PC-9 (cell line): ENCODE data around the gene NUTM1. TPM values are rescaled to one million over a fixed set of nuclear protein-coding genes. Genes with fewer than 3 reads are reported as not detected.

ENCODE experiments used
- BruUV-seq: library from RNA; stranded (reverse); fragments of 400-500 nt; replicated peaks from 2 replicates; lab custom pipeline; 2021; lab: Mats Ljungman, UMichigan
- CTCF ChIA-PET: fragments of 300-600 bp; sonication (Branson Sonifier 250); formaldehyde crosslinking; loops from one replicate; lab custom pipeline; 2022; ENCODE audit warnings: antibody characterized with exemption; lab: Charles Lee
- POLR2A ChIA-PET: fragments of 300-600 bp; sonication (Branson Sonifier 250); formaldehyde crosslinking; loops from one replicate; lab custom pipeline; 2022; ENCODE audit warnings: antibody characterized with exemption; ENCODE audit not compliant: unreplicated experiment; lab: Charles Lee
- DNase-seq, 2 experiments: peaks; one replicate each; pipeline versions ENCODE4 v3.0.0 to v3.0.0-alpha.2; 2015 to 2022; ENCODE audit warnings: mixed read lengths in 1 of 2
- H2AFZ ChIP-seq: fragments of 200-600 bp; sonication (generic); 2 replicates; pipeline ENCODE4 v1.8.1; 2017; ENCODE audit warnings: antibody characterized with exemption
- H3F3A ChIP-seq: fragments of 200-600 bp; sonication (generic); 2 replicates; pipeline ENCODE4 v1.8.1; 2017; ENCODE audit warnings: antibody characterized with exemption, mild to moderate bottlenecking, low read depth; ENCODE audit not compliant: insufficient read depth
- H3K27ac ChIP-seq: fragments of 200-600 bp; sonication (generic); 2 replicates; pipeline ENCODE4 v1.6.1; 2016; ENCODE audit warnings: mixed run types
- H3K27me3 ChIP-seq: fragments of 200-600 bp; sonication (generic); 2 replicates; pipeline ENCODE4 v1.6.1; 2016; ENCODE audit warnings: low read depth, mixed run types; ENCODE audit not compliant: insufficient read depth
- H3K36me3 ChIP-seq: fragments of 200-600 bp; sonication (generic); 2 replicates; pipeline ENCODE4 v1.6.1; 2016; ENCODE audit warnings: low read depth, mixed run types
- H3K4me1 ChIP-seq: fragments of 200-600 bp; sonication (generic); replicated peaks from 2 replicates; pipeline ENCODE4 v1.6.1; 2016; ENCODE audit warnings: mixed run types; ENCODE audit not compliant: insufficient read depth
- H3K4me2 ChIP-seq: fragments of 200-600 bp; sonication (generic); 2 replicates; pipeline ENCODE4 v1.6.1; 2017; ENCODE audit warnings: mixed run types
- H3K4me3 ChIP-seq: fragments of 200-600 bp; sonication (generic); 2 replicates; pipeline ENCODE4 v1.6.1; 2016; ENCODE audit warnings: mixed run types
- H3K79me2 ChIP-seq: fragments of 200-600 bp; sonication (generic); 2 replicates; pipeline ENCODE4 v1.6.1; 2017; ENCODE audit warnings: low read depth, mixed run types
- H3K9me2 ChIP-seq: fragments of 200-600 bp; sonication (generic); 2 replicates; pipeline ENCODE4 v1.8.1; 2017; ENCODE audit warnings: mild to moderate bottlenecking; ENCODE audit not compliant: insufficient read depth
- H3K9me3 ChIP-seq: fragments of 200-600 bp; sonication (generic); 2 replicates; pipeline ENCODE4 v1.8.1; 2016; ENCODE audit warnings: low read depth; ENCODE audit not compliant: insufficient read depth
- H4K20me1 ChIP-seq: fragments of 200-600 bp; sonication (generic); 2 replicates; pipeline ENCODE4 v1.8.1; 2017; ENCODE audit not compliant: insufficient read depth
- EZH2 ChIP-seq: fragments of 200-600 bp; sonication (generic); IDR thresholded peaks from 2 replicates; pipeline ENCODE4 v1.8.0; 2017; ENCODE audit warnings: antibody characterized with exemption, low read depth
- intact Hi-C: fragments of 100-400 bp; cut with micrococcal nuclease; formaldehyde crosslinking; loops from one replicate; pipeline ENCODE4 v1.10.0; 2022; ENCODE audit not compliant: unreplicated experiment
- total RNA-seq: library from RNA; stranded (reverse); gene quantifications from 2 replicates; pipeline ENCODE4 v1.2.3, GENCODE V29; 2021
- TF ChIP-seq, protein P1 (sequence below): fragments of 200-600 bp; sonication (generic); conservative IDR thresholded peaks from 2 replicates; pipeline ENCODE4 v1.6.1; 2017; ENCODE audit warnings: mixed run types, antibody characterized with exemption, mild to moderate bottlenecking, moderate library complexity

The NUTM1 gene
- total RNA-seq, 1 experiment from 2014 or later, result not detected

DNA sequence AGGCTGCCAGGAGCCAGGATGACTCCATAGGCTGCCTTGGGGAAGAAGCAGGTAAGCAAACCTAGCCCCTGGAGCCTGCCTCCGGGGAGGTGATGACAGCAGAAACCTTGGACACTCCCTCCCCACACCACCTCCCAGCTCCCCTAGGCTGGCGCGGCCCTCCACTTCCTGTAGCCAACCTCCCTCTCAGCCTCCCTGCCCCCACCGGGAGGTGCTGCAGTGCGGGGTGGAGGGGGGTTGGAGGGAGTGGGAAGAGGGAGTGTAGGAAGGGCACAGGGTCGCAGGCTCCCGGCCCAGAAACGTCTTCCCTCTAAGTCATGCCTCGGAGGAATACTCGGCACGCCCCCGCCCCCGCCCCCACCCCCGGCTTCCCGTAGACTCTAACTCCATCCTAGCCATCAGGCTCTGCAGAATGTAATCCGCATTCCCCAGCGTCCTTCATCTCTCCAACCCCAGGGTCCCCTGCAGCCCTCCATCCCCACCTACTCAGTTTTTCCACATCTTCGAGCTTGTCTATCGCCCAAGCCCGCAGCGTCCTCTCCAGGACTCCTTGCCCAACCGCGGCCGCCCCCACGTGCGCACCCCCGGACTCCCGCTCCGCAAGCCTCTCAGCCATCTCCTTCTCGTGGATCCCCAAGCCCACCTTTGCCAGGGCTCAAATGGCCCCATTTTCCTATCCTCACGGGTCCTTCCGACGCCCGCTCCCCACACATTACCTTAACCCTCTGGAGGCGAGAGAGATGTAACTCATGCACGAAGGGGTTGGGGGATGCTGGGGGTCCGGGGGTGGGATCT, 23.4 kb downstream of the NUTM1 start:
- Histone ChIP-seq H2AFZ (peak overlapping the region; percentile 77), H3K36me3 (no peaks in the 10 kb centered on the region), H3K4me1 (peaks cover 38% of the 10 kb centered on the region), H3K27me3 (no peaks in the 10 kb centered on the region), H3K9me3 (no peaks in the 10 kb centered on the region), H3K79me2 (peaks cover 15% of the 10 kb centered on the region), H3K4me3 (peak overlapping the region; percentile 72), H3K9me2 (no peaks in the 10 kb centered on the region), H3K27ac (peak overlapping the region; percentile 59), H3K4me2 (peak overlapping the region; percentile 78), H3F3A (peaks cover 6% of the 10 kb centered on the region; the same call in 1 of the 2 replicates), H4K20me1 (no peaks in the 10 kb centered on the region)
- TF ChIP-seq, protein P1, sequence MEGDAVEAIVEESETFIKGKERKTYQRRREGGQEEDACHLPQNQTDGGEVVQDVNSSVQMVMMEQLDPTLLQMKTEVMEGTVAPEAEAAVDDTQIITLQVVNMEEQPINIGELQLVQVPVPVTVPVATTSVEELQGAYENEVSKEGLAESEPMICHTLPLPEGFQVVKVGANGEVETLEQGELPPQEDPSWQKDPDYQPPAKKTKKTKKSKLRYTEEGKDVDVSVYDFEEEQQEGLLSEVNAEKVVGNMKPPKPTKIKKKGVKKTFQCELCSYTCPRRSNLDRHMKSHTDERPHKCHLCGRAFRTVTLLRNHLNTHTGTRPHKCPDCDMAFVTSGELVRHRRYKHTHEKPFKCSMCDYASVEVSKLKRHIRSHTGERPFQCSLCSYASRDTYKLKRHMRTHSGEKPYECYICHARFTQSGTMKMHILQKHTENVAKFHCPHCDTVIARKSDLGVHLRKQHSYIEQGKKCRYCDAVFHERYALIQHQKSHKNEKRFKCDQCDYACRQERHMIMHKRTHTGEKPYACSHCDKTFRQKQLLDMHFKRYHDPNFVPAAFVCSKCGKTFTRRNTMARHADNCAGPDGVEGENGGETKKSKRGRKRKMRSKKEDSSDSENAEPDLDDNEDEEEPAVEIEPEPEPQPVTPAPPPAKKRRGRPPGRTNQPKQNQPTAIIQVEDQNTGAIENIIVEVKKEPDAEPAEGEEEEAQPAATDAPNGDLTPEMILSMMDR, result no peak
- no peak for TF ChIP-seq EZH2
- intact Hi-C loops, result loop anchor here (1.0 to 10.0 kb wide), 5 partner anchors 23 to 264 kb away; partner anchors contain the start of genes EMC4, NOP10, NUTM1 and PGBD4
- POLR2A ChIA-PET, result interaction anchor here (0.6 kb wide), 1 partner anchor 1268 kb away, joined by 5 read pairs; no protein-coding TSS in a partner anchor
- DNase-seq, result peak; percentile 73 to 78
- CTCF ChIA-PET, result interaction anchor here (0.6 to 1.0 kb wide), 2 partner anchors 9 to 155 kb away, joined by 3 read pairs; no protein-coding TSS in a partner anchor
- no TSS peak for BruUV-seq

- Histone ChIP-seq H3F3A (peaks cover 4% of the 10 kb centered on the region; the same call in 1 of the 2 replicates), H3K36me3 (no peaks in the 10 kb centered on the region), H3K9me2 (no peaks in the 10 kb centered on the region), H3K4me1 (peaks cover 32% of the 10 kb centered on the region), H2AFZ (peak within 1 kb of the TSS; percentile 86), H3K4me2 (peak within 1 kb of the TSS; percentile 86), H3K4me3 (peak within 1 kb of the TSS; percentile 72), H4K20me1 (no peaks in the 10 kb centered on the region), H3K9me3 (no peaks in the 10 kb centered on the region), H3K79me2 (peaks cover 15% of the 10 kb centered on the region), H3K27me3 (no peaks in the 10 kb centered on the region), H3K27ac (peak within 1 kb of the TSS; percentile 73)
- DNase-seq, result peak; percentile 71 to 85
- BruUV-seq, result TSS peak; percentile 75
- intact Hi-C loops, result loop anchor here (1.0 to 10.0 kb wide), 4 partner anchors 46 to 265 kb away; partner anchors contain the start of genes EMC4 and PGBD4
- TF ChIP-seq, protein P1, result peak; percentile 84
- TF ChIP-seq EZH2, result no peak
- ChIA-PET CTCF (interaction anchor here (0.6 to 1.4 kb wide), 6 partner anchors 10 to 1067 kb away, joined by 3 to 5 read pairs (median 3); no protein-coding TSS in a partner anchor), POLR2A (no interaction called here)
Measured at GRCh38 chr15:34367101-34368081, 24.3 kb downstream of the NUTM1 start, which contains the start of gene LPCAT4. Gene LPCAT4 (minus strand): TSS chr15:34367196. CDS start chr15:34367100, 96 bp downstream.

- ChIA-PET POLR2A (no interaction called here), CTCF (no interaction called here)
- H3K9me2 ChIP-seq, result no peaks in the 10 kb centered on the region
- TF ChIP-seq, protein P1, result no peak
- no peak for TF ChIP-seq EZH2
- H3K9me3 ChIP-seq, result no peaks in the 10 kb centered on the region
- no peak overlapping the region for H3K4me3 ChIP-seq
- peaks cover 14% of the 10 kb centered on the region for H3K4me1 ChIP-seq
- no peaks in the 10 kb centered on the region for H3K27me3 ChIP-seq
- H2AFZ ChIP-seq, result no peak overlapping the region
- no peaks in the 10 kb centered on the region for H4K20me1 ChIP-seq
- H3K79me2 ChIP-seq, result peaks cover 9% of the 10 kb centered on the region
- H3K36me3 ChIP-seq, result no peaks in the 10 kb centered on the region
- intact Hi-C loops, result no loop called here
- H3F3A ChIP-seq, result no peaks in the 10 kb centered on the region; the same call in 1 of the 2 replicates
- no peak for DNase-seq
- BruUV-seq, result no TSS peak
- no peak overlapping the region for H3K4me2 ChIP-seq
- H3K27ac ChIP-seq, result no peak overlapping the region
Measured at GRCh38 chr15:34370129-34370528, 27.0 kb downstream of the NUTM1 start.
